K562 (cell line): ENCODE data around the gene TARS2. TPM values are rescaled to one million over a fixed set of nuclear protein-coding genes. Genes with fewer than 3 reads are reported as not detected.
A peak's percentile ranks its signal among the peaks of the same experiment; 100 is the strongest.

ENCODE experiments used
- CHD7 ChIP-seq: fragments of 200-600 bp; sonication (generic); IDR thresholded peaks from one replicate; pipeline ENCODE4 v1.6.1; 2012; ENCODE audit warnings: mild to moderate bottlenecking, low read depth, low read length, inconsistent platforms
- DPF2 ChIP-seq: fragments of 450-650 bp; IDR thresholded peaks from 2 replicates; pipeline ENCODE4 v1.6.1; 2016
- SAP30 ChIP-seq: fragments of 200-600 bp; sonication (generic); IDR thresholded peaks from 2 replicates; pipeline ENCODE4 v1.6.1; 2012; ENCODE audit warnings: borderline replicate concordance, low read depth, mild to moderate bottlenecking, moderate library complexity, low read length, control low read depth, inconsistent platforms; ENCODE audit not compliant: insufficient read depth, poor library complexity, severe bottlenecking
- SMARCA4 ChIP-seq: fragments of 450-650 bp; IDR thresholded peaks from 2 replicates; pipeline ENCODE4 v1.6.1; 2016
- YY1 ChIP-seq, 3 experiments: IDR thresholded peaks; 2 replicates each; pipeline ENCODE4 v1.6.1; 2011; ENCODE audit warnings: low read length in 2 of 3, mild to moderate bottlenecking in 2 of 3, moderate library complexity in 2 of 3, borderline replicate concordance in 1 of 3, control low read depth in 1 of 3, low read depth in 1 of 3; ENCODE audit not compliant: insufficient read depth in 3 of 3, insufficient replicate concordance in 2 of 3, control insufficient read depth in 1 of 3, insufficient read length in 1 of 3; ENCODE audit errors: extremely low read depth in 1 of 3
- polyA plus RNA-seq, 8 experiments: library from polyadenylated mRNA; depleted of rRNA in 4 of 8; stranded (reverse) in 5 of 8; unstranded in 3 of 8; fragments of >200 nt; fragmentation: Nextera tagmentation in 2 of 8; fragmentation: Illumina TruSeq in 1 of 8; extraction: Ambion mirVana in 2 of 8; extraction: Trizol in 1 of 8; gene quantifications; 2 replicates each; pipeline versions ENCODE4 v1.2.1 to v1.2.3, GENCODE V29; 2011 to 2014; ENCODE audit warnings: inconsistent platforms in 1 of 8, missing spikeins in 1 of 8
- total RNA-seq, 7 experiments: library from RNA; depleted of rRNA in 6 of 7; stranded (reverse); fragments of >200 nt in 6 of 7; fragmentation: Illumina TruSeq in 2 of 7; extraction: Trizol in 2 of 7; gene quantifications; 2 replicates each; pipeline versions ENCODE4 v1.2.1 to v1.2.3, GENCODE V29; 2011 to 2021; ENCODE audit warnings: low replicate concordance in 1 of 7
- TF ChIP-seq, protein P1 (sequence below), 3 experiments: fragments of 200-800 bp in 1 of 3; fragments of 250-450 bp in 1 of 3; fragments of 450-650 bp in 1 of 3; sonication (Bioruptor Pico) in 1 of 3; sonication (Bioruptor generic) in 1 of 3; formaldehyde crosslinking in 1 of 3; IDR thresholded peaks; 2 replicates each; pipeline versions ENCODE4 v1.6.1 to v1.8.0; 2016 to 2022; ENCODE audit warnings: mild to moderate bottlenecking in 2 of 3, missing genetic modification characterization in 2 of 3, missing compliant biosample characterization in 1 of 3, moderate library complexity in 1 of 3

TARS2 gene
- total and polyA plus RNA-seq, 9 of the 15 experiments (the other 6 are each of a cell fraction or from before 2014, with no cell fraction given), result 17.0 to 64.2 (median 39.4) TPM

- TF ChIP-seq, protein P1, sequence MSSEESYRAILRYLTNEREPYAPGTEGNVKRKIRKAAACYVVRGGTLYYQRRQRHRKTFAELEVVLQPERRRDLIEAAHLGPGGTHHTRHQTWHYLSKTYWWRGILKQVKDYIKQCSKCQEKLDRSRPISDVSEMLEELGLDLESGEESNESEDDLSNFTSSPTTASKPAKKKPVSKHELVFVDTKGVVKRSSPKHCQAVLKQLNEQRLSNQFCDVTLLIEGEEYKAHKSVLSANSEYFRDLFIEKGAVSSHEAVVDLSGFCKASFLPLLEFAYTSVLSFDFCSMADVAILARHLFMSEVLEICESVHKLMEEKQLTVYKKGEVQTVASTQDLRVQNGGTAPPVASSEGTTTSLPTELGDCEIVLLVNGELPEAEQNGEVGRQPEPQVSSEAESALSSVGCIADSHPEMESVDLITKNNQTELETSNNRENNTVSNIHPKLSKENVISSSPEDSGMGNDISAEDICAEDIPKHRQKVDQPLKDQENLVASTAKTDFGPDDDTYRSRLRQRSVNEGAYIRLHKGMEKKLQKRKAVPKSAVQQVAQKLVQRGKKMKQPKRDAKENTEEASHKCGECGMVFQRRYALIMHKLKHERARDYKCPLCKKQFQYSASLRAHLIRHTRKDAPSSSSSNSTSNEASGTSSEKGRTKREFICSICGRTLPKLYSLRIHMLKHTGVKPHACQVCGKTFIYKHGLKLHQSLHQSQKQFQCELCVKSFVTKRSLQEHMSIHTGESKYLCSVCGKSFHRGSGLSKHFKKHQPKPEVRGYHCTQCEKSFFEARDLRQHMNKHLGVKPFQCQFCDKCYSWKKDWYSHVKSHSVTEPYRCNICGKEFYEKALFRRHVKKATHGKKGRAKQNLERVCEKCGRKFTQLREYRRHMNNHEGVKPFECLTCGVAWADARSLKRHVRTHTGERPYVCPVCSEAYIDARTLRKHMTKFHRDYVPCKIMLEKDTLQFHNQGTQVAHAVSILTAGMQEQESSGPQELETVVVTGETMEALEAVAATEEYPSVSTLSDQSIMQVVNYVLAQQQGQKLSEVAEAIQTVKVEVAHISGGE (CRISPR knock-in tag; IDR thresholded peaks at IDR 0.05), result peak in 1 of 3 experiments; percentile 84; a peak in 2 of 6 replicates
- TF ChIP-seq SAP30 (peak; percentile 23), CHD7 (no peak), SMARCA4 (0 out of 2 replicates have a peak, but pooled peaks have one; percentile 20), YY1 (IDR thresholded peaks at IDR 0.05; ENCODE audit: borderline replicate concordance in 1 of 3, control insufficient read depth in 1 of 3, extremely low read depth in 1 of 3, insufficient read depth in 3 of 3, insufficient read length in 1 of 3, insufficient replicate concordance in 2 of 3, low read depth in 1 of 3, low read length in 2 of 3) (peak in 1 of 3 experiments; percentile 9), DPF2 (peak; percentile 13; the same call in 1 of the 2 replicates)
Measured at GRCh38 chr1:150514913-150515327, 27.7 kb downstream of the TARS2 start (continued).
